Thoracic aorta (tissue), 2 donors: Measurements from ENCODE around the gene SEL1L3. TPM values are rescaled to one million over a fixed set of nuclear protein-coding genes. Genes with fewer than 3 reads are reported as not detected.
"Not testable (repeated sequence)": the region's sequence is repeated elsewhere in the genome, so short reads cannot be mapped to it uniquely, and the experiment has no call there.

ENCODE experiments used
- ATAC-seq: fragments of 150-250 bp; one replicate; pipeline ENCODE4 v1.8.0; 2017; ENCODE audit warnings: low read depth; ENCODE audit not compliant: insufficient number of reproducible peaks, low FRiP score
- DNase-seq: peaks from one replicate; pipeline ENCODE4 v3.0.0-alpha.2; 2020; ENCODE audit warnings: low spot score
- H3K27ac ChIP-seq, 2 donors: fragments of 200-600 bp; sonication (generic); 1 replicate in 1 of 2; 2 replicates in 1 of 2; pipeline ENCODE4 v1.5.1; 2016; ENCODE audit warnings: mild to moderate bottlenecking in 2 of 2, moderate library complexity in 2 of 2
- H3K27me3 ChIP-seq: fragments of 200-600 bp; sonication (generic); replicated peaks from 2 replicates; pipeline ENCODE4 v1.6.0; 2016; ENCODE audit warnings: mild to moderate bottlenecking; ENCODE audit not compliant: insufficient read depth
- H3K36me3 ChIP-seq: fragments of 200-600 bp; sonication (generic); one replicate; pipeline ENCODE4 v1.5.1; 2016
- H3K4me1 ChIP-seq, 2 donors: fragments of 200-600 bp; sonication (generic); 1 replicate in 1 of 2; 2 replicates in 1 of 2; pipeline versions ENCODE4 v1.5.1 to v1.6.0; 2016; ENCODE audit warnings: low read depth in 2 of 2, mild to moderate bottlenecking in 1 of 2; ENCODE audit not compliant: control insufficient read depth in 1 of 2
- H3K4me3 ChIP-seq: fragments of 200-600 bp; sonication (generic); 2 replicates; pipeline ENCODE4 v1.5.1; 2016; ENCODE audit warnings: mild to moderate bottlenecking
- H3K9me3 ChIP-seq: fragments of 200-600 bp; sonication (generic); 2 replicates; pipeline ENCODE4 v1.5.1; 2016
- CTCF ChIP-seq: fragments of 200-600 bp; sonication (generic); IDR thresholded peaks from one replicate; pipeline ENCODE4 v1.5.1; 2019; ENCODE audit warnings: antibody characterized with exemption
- total RNA-seq, 2 donors: library from RNA; depleted of rRNA; stranded (reverse); fragments of >200 nt; gene quantifications; one replicate each; pipeline versions ENCODE4 v1.1.0 to v1.2.3, GENCODE V29; 2016

SEL1L3 gene
- 10 to 100 TPM in 1 of 2 donors, 1 to 10 TPM in 1; 9.9 to 34.8 TPM for total RNA-seq

GRCh38 chr4:25862411-25863346 lies at the start of gene SEL1L3:
Gene SEL1L3, minus strand, starts transcription at chr4:25862988. Its CDS starts 152 bp downstream, at chr4:25862836.
- Histone ChIP-seq H3K4me3 (peak within 1 kb of the TSS; percentile 77), H3K27me3 (no peaks in the 10 kb centered on the region), H3K36me3 (no peaks in the 10 kb centered on the region), H3K9me3 (no peaks in the 10 kb centered on the region), H3K4me1 (peaks cover 7 to 14% of the 10 kb centered on the region in 2 donors), H3K27ac (no peak within 1 kb of the TSS)
- TF ChIP-seq CTCF: no peak
- DNase-seq (no peak), ATAC-seq (no peak)

- H3K4me3 ChIP-seq: no peak overlapping the region
- no peak for TF ChIP-seq CTCF
- peaks cover 7 to 16% of the 10 kb centered on the region in 2 donors for H3K4me1 ChIP-seq
- no peaks in the 10 kb centered on the region for H3K9me3 ChIP-seq
- no peak for ATAC-seq
- no peak overlapping the region for H3K27ac ChIP-seq
- no peaks in the 10 kb centered on the region for H3K27me3 ChIP-seq
- DNase-seq: no peak
- H3K36me3 ChIP-seq: no peaks in the 10 kb centered on the region
These were observed 48.6 kb upstream of the SEL1L3 start for GRCh38 chr4:25911356-25911755.

- H3K4me1 ChIP-seq: peaks cover 0 to 6% of the 10 kb centered on the region in 2 donors
- no peak for TF ChIP-seq CTCF
- no peak overlapping the region for H3K4me3 ChIP-seq
- H3K9me3 ChIP-seq: no peaks in the 10 kb centered on the region
- no peaks in the 10 kb centered on the region for H3K27me3 ChIP-seq
- no peak for ATAC-seq
- no peak for DNase-seq
- H3K36me3 ChIP-seq: no peaks in the 10 kb centered on the region
- H3K27ac ChIP-seq: no peak overlapping the region
These were observed 45.7 kb upstream of the SEL1L3 start for GRCh38 chr4:25908491-25908901.

- H3K4me1 ChIP-seq, H3K9me3 ChIP-seq, H3K27ac ChIP-seq, DNase-seq, ATAC-seq, H3K27me3 ChIP-seq, H3K36me3 ChIP-seq, H3K4me3 ChIP-seq: not testable (repeated sequence)
These were observed 43.3 kb upstream of the SEL1L3 start for GRCh38 chr4:25906113-25906512.

- ATAC-seq (no peak), DNase-seq (no peak)
- no peaks in the 10 kb centered on the region for H3K4me1 ChIP-seq
- no peak for TF ChIP-seq CTCF
- H3K9me3 ChIP-seq: no peaks in the 10 kb centered on the region
- no peak overlapping the region for H3K4me3 ChIP-seq
- H3K36me3 ChIP-seq: no peaks in the 10 kb centered on the region
- H3K27me3 ChIP-seq: no peaks in the 10 kb centered on the region
- no peak overlapping the region for H3K27ac ChIP-seq
These were observed 42.6 kb upstream of the SEL1L3 start for GRCh38 chr4:25905371-25905770.
